Measurements from ENCODE around the gene TTLL9.
"Not testable (repeated sequence)": the region's sequence is repeated elsewhere in the genome, so short reads cannot be mapped to it uniquely, and the experiment has no call there.

The TTLL9 gene, protein sequence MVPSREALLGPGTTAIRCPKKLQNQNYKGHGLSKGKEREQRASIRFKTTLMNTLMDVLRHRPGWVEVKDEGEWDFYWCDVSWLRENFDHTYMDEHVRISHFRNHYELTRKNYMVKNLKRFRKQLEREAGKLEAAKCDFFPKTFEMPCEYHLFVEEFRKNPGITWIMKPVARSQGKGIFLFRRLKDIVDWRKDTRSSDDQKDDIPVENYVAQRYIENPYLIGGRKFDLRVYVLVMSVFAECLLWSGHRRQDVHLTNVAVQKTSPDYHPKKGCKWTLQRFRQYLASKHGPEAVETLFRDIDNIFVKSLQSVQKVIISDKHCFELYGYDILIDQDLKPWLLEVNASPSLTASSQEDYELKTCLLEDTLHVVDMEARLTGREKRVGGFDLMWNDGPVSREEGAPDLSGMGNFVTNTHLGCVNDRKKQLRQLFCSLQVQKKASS

DNA sequence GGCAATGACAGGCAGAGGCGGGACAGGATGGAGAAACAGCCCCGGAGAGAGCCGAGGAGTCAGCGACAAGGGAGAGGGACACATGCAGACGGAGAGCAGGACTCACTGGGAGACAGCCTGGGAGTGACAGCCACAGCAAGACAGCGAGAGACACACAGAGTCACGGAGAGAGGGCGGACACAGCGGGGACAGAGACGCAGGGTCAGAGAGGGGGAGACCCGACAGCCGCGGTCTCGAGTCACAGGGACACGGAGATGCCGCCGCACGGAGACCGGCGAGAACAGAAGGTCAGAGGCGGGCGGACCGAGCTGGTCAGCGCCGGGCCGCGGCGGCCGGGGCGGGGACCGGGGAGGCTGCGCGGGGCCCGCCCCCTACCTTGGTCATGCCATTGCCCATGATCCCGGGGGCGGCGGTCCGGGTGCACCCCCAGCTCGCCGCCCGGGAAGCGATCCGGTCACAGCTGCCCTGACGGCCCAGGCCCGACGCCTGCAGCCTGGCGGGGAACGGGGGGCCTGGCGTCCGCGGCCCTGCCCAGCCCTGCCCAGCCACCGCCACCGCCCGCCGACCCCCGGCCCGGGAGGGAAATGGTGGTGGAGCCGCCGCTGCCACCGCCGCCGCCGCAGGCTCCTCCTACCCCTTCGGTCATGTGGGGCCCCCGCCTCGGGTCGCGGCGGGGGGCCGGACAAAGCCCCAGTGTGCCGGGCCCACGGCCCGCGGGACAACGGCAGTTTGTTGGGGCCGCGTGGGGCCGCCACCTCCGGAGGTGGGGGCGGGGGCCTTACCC lies at the start of gene TTLL9, which contains the start of gene DUSP15:
TTLL9 (plus strand) TSS at position 693 of the 784 bp plus-strand sequence. CDS start 493 bp downstream, outside the sequence.
DUSP15 (minus strand) TSS at position 586 of the 784 bp plus-strand sequence; CDS start at position 396, 190 bp downstream.
- DNase-seq: no peak

DNA sequence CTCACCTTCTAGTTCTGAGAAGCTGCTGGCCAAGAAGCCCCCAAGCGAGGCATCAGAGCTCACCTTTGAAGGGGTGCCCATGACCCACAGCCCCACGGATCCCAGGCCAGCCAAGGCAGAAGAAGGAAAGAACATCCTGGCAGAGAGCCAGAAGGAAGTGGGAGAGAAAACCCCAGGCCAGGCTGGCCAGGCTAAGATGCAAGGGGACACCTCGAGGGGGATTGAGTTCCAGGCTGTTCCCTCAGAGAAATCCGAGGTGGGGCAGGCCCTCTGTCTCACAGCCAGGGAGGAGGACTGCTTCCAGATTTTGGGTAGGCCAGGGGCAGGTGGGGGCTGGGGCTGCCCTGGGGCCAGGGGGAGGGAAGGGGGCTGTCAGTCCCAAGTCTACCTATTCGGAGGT lies 49.0 kb upstream of the TTLL9 start:
- DNase-seq: no peak

DNA sequence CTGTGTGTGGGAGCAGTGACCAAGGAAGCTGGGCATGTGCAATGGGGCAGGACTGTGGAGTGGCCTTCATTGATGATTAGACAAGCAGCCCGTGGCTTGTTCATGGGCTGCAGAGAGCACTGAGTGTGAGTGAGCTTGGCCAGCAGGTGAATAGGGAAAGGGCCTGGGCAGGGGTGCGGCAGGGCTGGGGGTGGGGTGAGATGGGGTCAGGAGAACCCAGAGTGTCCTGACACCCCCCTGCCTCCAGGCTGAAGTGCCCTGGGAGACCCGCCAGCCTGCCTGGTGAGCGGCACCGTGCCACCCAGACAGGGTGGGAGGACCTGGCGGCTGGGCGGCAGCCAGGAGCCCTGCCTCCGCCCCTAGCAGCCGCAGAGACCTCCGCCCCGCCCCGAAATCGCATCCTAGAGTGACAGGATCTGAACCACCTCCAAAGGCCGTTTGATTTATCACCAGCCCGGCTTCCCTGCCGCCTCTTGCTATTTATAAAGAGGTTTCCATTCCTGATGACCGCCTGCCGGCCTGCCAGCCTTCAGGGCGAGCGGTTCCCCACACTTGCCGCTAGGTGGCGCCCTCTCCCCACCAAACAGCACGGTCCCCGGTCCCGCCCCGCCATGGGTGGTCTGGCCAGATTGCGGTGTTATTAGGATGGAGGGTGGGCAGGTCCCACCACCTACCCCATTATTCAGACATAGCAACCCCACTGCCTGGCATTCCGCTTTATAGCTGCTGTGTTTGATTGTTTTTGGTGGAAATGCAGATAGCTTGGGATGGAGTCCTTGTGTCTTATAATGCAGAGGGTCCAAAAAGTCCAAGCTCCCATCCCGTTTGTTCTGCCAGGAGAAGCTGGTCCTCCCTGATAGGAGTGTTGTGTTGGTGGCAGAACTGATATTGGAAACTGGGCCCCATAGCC lies 47.8 kb upstream of the TTLL9 start:
- DNase-seq: peak; percentile 68 to 70

DNA sequence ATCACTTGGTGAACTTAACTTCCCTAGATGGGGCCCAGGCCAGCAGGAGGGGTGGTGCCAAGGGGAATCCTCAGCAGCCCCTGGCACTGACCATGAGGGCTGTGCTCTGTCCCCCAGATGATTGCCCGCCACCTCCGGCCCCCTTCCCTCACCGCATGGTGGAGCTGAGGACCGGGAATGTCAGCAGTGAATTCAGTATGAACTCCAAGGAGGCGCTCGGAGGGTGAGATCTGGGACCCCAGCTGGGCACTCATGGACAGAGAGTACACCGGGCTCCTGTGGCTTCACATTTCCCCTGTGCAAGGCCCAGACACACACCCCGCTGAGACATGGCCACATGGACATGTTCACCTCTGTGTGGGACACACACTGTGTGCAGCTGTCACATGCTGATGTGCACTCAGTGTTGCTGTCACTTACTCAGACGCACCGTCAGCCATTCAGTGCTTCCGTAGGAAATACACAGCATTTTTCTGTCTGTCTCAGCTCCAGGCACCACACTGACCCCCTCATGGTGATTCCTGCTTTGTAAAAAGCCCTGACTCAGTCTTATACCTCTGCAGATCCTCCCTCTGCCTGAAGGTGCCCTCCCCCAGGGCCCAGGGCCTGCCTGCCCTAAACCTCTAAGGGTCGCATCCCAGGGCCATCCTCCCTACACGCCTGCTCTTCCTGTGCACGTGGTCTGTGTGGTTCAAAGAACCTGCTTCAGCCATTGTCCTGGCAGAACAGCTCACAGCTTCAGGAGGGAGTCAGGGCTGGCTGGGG lies 46.9 kb upstream of the TTLL9 start:
- no peak for DNase-seq

DNA sequence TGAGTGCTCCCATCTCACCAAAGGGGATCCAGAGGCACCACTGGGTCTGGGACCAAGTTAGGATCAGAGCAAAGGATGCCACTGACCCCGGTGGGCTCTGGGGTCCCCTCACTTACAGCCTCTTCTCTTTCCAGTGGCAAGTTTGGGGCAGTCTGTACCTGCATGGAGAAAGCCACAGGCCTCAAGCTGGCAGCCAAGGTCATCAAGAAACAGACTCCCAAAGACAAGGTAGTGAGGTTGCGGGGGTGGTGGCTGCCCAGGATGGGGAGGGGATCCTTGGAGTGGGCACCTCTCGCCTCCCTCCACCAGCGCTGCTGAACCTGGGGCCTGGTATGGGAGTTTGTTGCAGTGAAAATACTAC lies 46.3 kb upstream of the TTLL9 start:
- no peak for DNase-seq

DNA sequence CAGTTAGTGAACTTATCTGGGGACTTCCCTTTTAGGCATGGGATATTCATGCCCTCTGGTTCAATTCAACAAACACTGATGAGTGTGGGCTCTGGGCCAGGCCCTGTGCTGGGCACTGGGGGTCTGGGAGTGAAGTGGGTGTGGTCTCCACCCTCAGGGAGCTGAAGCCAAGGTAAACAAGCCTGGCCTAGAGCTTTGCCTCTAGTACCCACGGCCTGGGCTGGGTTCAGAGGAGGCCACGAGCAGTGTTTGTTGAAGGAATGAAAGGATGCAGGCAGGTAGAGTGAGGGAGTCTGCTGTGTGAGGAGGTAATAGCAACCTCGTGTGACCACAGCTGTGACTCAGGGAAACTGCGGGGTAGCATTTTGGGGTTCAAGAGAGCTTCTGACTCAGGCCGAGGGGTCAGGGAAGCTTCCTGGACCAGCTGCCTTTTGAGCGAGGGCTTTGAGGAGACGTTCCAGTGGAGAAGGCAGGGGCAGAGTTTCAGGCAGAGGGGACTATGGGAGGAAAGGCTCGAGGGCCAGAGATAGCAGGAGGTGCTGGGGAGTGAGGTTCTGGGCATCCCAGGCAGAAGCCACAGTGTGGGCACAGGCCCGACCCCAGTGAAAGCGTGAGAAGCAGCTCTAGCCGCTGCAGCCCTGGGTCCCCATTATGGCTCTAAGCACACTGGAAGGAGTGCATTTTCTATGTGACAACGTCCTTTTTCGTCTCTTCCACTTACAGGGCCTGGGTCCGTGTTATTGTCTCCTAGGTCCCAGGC lies 45.7 kb upstream of the TTLL9 start:
- DNase-seq: no peak

DNA sequence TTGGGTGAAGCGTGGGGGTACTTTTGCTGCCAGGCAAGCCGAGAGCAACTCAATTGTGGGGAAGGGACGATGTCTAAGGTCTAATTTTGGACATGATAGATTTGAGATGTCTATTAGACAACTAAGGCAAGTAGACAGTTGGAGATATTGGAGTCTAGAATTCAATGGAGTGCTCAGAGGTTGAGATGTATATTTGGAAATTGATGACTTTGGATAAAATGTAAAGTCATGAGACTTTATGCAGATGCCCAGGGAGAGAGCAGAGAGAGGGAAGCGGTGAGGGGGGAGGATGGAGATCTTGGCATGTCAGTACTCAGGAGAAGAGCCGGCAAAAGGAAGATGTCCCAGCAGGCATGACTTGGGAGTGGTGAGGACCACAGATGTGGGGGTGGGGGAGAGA lies 44.4 kb upstream of the TTLL9 start:
- DNase-seq: no peak

DNA sequence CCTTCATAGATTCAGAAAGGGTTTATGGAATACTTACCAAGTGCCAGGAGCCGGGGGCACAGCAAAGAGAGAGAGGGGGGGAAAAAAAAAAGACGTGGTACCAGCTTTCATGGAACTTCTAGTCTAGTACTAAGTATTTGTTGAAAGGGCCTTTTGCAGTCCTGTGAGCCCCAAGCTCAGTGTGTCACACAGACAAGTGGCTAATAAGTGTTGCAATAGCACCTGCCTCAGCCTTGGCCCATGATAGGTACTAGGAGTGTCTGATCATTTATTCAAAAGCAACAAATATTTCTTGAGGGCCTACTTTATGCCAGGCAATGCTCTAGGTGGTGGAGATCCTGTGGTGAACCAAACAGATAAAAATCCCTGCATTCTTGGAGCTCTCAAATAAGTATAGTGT lies 43.4 kb upstream of the TTLL9 start:
- no peak for DNase-seq

DNA sequence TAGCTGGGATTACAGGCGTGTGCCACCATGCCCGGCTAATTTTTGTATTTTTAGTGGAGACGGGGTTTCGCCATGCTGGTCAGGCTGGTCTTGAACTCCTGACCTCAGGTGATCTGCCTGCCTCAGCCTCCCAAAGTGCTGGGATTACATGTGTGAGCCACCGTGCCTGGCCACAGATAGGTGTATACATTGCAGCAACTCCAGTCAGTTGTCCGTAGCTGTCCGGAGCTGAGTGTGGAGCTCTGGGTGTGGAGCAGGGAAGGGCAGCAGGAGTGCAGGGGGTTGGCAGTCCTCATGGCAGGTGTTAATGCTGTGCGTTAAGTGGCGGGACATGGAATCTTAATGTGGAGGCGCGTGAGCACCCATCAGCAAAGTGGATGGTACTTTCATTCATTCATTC lies 42.4 kb upstream of the TTLL9 start:
- not testable (repeated sequence) for DNase-seq

DNA sequence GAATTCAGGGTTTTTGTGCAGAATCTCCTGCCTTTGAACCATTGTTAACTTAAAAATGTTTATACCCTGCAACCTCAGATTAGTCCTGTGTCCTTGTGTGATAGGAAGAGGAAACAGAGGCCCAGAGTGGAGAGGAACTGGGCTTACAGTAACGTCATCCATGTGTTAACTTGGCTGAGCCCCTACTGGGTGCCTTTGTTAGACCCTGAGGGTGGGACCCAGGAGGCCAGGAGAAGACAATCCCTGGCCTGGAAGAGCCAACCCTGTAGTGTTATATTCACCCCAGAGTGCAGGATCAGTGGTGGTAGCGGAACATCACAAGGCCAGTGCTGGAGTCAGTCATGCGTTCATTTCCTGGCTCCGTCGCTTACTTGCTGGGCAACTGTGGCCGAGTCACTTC lies 40.7 kb upstream of the TTLL9 start:
- DNase-seq: no peak

DNA sequence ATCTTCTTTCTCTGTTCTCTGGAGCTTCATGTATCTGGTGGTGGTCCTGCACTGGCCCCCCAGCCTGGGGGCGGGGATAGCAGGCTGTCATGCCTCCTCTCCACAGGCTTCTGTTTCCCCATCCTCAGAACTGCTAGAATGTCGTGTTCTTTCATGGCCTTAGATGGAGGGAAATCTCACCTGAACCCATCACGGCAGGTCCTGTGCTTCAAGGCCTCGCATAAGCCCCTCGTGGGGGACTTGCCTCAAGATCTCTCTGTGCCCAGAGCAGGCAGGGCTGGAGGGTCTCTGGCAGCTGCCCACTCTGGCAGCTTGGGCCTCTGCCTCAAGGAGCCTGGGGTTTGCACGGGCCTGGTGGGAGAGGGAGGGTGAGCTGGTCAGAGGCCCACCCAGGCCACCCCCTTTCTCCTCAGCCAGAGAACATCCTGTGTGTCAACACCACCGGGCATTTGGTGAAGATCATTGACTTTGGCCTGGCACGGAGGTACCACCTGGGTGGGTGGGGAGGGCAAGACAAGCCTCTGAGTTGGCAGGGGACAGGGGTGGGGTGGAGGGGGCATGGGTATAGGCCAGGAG lies 39.9 kb upstream of the TTLL9 start:
- DNase-seq: no peak

DNA sequence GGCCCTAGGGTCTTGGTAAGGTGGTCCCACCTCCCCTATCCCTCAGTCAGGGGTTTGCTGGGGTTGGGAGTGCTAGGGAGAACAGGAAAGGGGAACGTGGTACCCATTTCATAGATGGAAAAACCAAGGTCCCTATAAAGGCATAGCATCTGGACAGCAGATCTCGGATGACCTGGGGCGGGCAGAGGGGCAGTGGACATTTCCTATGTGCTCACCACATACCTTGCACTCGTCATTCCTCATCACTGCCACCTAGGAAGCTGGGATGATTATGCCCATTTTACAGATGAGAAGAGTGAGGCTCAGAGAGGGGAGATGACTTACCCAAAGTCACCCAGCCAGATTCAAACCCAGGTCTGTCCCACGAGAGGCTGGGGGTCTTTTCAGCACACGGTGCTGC lies 39.2 kb upstream of the TTLL9 start:
- no peak for DNase-seq

DNA sequence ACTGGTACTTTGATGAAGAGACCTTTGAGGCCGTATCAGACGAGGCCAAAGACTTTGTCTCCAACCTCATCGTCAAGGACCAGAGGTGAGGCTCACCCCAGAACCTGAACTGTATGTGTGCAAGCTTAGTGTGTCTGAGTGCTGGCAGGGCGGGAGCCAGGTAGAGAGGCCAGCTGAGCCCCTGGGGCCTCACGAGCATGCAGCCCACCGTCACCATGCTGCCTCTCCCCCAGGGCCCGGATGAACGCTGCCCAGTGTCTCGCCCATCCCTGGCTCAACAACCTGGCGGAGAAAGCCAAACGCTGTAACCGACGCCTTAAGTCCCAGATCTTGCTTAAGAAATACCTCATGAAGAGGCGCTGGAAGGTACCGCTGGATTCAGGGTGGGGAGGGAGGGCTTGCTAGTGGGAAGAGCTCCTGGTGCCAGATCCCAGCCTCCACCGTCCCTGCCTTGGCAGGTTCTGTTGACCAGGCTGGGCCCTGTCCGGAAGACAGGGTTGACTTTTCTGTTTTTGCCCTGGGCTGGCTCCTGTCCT lies 38.6 kb upstream of the TTLL9 start:
- no peak for DNase-seq

DNA sequence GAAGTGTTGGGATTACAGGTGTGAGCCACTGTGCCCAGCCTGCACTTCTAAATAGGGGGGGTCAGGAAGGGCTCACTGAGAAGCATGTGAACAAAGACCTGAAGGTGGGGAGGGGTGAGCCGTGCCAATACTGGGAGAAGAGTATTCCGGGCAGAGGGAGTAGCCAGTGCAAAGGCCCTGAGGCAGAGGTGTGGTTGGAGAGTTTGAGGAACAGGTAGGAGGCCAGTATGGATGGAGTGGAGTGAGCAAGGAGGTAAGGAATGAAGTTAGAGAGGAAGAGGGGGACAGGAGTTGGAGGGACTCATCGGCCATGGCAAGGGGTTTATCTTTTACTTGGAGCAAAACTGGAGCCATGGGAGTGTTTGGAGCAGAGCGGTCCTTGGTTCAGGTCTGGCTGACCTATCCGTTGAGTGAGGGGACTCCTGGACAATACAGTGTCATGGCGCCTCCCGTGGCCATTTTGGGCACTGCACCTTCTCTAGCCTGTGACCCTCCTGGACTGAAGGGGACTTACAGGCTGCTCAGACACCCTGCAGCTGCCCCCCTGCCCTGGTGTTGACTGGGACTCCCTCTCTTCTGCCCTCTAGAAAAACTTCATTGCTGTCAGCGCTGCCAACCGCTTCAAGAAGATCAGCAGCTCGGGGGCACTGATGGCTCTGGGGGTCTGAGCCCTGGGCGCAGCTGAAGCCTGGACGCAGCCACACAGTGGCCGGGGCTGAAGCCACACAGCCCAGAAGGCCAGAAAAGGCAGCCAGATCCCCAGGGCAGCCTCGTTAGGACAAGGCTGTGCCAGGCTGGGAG lies 37.1 kb upstream of the TTLL9 start:
- DNase-seq: peak; percentile 44 to 49

DNA sequence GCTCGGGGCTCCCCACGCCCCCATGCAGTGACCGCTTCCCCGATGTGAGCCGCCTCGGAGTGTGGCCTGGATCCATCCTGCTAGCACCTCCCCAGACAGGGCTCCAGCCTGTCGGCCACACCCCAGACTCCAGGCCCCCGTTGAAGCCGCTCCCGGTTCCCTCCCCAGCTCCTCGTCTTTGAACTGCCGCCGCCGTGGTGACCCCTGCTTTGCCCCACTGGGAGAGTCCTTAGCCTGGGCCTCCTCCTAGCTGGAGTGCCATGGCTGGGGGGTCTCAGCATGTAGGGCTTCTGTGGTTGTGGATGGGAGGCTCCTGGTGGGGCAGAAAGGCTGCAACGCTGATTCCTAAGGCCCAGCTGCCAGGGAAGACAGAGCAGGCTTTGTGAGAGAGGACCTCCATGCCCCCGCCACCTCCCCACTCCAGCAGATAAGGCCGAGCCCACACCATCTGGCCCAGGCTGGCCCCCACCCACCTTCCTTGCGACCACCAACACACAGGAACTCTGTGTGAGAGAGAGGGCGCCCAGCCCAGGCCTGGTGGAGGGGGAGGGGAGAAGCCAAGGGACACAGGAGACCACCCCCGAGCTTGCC lies 36.4 kb upstream of the TTLL9 start:
- DNase-seq: no peak

DNA sequence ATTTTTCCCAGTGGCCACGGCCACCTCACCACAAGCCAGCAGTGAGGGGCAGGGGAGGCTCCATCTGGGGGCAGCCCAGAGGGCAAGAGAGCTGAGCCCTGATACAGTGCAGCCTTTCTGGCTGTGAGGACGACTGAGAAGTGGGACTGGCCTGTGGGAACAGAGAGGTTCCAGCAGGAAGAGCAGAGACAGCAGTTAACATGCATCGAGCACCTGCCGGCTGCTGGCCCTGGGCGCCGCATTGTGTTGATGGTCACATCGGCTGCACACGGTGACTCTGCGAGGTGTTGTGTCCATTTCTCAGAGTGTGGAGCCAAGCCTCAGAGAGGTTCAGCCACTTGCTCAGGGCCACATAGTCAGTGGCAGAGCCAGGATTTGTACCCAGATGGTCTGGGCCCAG lies 34.9 kb upstream of the TTLL9 start:
- no peak for DNase-seq

DNA sequence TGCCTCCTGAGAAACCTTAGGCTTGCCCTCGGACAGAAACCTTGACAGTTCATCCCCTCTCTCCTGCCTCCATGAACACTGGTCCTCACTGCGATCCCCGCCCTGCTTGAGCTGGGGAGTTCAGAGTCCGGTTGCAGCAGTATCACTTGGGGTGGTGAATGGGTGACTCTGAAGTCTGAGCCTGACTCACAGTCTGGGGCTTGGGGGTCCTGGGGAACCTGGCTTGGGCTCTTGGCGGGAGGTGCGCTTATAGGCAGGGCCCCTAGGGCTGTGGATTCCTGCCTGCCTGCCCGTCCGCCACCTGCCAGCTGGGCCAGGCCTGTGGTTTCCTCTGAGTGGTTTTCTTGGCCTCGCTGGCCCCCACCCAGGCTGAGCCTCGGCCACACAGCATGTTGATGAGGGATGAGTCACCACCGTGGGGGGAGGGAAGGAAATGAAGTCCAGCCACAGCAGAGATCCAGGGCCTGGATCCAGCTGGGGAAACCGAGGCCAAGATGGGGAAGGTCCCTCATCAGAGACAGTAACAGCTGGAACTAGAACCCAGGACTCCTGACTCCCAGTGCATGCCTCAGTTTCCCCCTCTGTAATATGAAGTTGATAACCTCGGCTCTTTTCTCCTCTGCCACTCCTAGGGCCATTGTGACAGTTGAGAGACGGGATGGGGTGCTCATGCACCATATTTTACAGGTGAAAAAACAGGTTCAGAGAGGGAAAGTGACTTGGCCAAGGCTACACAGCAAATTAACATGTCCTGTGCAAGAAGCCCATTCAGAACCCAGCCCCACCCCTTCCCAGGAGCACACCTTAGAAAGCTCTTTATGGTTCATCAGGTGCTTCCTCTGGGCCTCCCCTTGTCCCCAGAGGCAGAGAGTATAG lies 34.2 kb upstream of the TTLL9 start:
- DNase-seq: peak; percentile 31 to 66

DNA sequence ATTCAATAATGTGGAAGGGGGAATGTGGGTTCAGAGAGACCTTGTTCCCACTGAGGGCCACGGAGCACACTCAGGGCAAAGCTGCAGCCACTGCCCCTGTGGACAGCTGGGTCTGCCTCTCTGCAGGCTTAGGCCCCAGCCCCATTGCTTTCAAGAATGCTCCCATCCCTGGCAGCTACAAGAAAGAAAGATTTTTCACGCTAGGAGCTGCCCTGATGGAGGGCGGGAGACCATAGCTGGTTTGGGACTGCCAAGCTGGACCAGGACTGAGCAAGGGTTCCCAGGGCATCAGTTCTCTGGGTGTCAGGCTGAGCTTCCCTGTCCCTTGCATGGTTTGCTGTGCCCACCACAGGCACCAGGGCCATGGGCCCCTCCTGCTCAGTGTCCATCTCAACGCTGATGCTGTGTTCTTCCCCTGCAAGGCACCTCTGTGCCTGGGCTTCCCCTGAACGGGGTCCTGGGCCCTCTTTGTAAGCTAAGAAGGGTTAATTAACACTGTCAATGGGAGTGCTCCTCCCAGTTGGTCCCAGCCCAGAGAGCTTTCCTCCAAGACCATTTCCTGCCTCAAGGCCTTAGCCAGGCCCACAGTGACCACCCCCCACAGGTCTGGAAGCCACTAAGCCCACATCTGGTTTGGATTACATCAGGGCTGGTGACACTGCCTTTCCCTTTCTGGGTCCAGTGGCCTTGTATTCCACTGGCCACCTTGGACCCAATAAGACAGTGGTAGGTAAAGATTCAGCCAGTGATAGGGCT lies 33.4 kb upstream of the TTLL9 start:
- DNase-seq: no peak

All from CD4-positive, alpha-beta T cell treated with Interleukin-1 beta for 1 hour (primary cell).